Smooth muscle cell of the brain vasculature (primary cell): ENCODE results near the gene MAPKBP1.
"Not testable (repeated sequence)": the region's sequence is repeated elsewhere in the genome, so short reads cannot be mapped to it uniquely, and the experiment has no call there.

Experiments used
- DNase-seq: peaks from one replicate; pipeline ENCODE4 v3.0.0-alpha.2; 2012; ENCODE audit warnings: low read depth, low spot score

Gene MAPKBP1

GRCh38 chr15:41774062-41774881, at the start of gene MAPKBP1:
TSS of gene MAPKBP1 (plus strand) at chr15:41774484. CDS start at chr15:41775276, 792 bp downstream.
- DNase-seq: peak; percentile 96

GRCh38 chr15:41727143-41727542, 47.1 kb upstream of the MAPKBP1 start:
- no peak for DNase-seq

GRCh38 chr15:41728061-41728460, 46.2 kb upstream of the MAPKBP1 start:
- DNase-seq: not testable (repeated sequence)

GRCh38 chr15:41730543-41730942, 43.7 kb upstream of the MAPKBP1 start:
- DNase-seq: no peak

- DNase-seq: no peak
Observed at GRCh38 chr15:41732483-41732882, 41.8 kb upstream of the MAPKBP1 start.

- no peak for DNase-seq
Observed at GRCh38 chr15:41734079-41734478, 40.2 kb upstream of the MAPKBP1 start.

- DNase-seq: no peak
Observed at GRCh38 chr15:41735046-41735445, 39.2 kb upstream of the MAPKBP1 start.

- not testable (repeated sequence) for DNase-seq
Observed at GRCh38 chr15:41735492-41735891, 38.8 kb upstream of the MAPKBP1 start.

GRCh38 chr15:41746802-41747201, 27.5 kb upstream of the MAPKBP1 start:
- DNase-seq: no peak

GRCh38 chr15:41756198-41756597, 18.1 kb upstream of the MAPKBP1 start:
- no peak for DNase-seq

- no peak for DNase-seq
Observed at GRCh38 chr15:41772720-41773331, 1.5 kb upstream of the MAPKBP1 start.

- DNase-seq: no peak
Observed at GRCh38 chr15:41773332-41773728, 954 bp upstream of the MAPKBP1 start.

GRCh38 chr15:41773729-41774061, 589 bp upstream of the MAPKBP1 start:
- DNase-seq: no peak

- DNase-seq: no peak
Observed at GRCh38 chr15:41774882-41775417, 666 bp downstream of the MAPKBP1 start.

GRCh38 chr15:41775651-41776050, 1.4 kb downstream of the MAPKBP1 start:
- no peak for DNase-seq

GRCh38 chr15:41777421-41777973, 3.2 kb downstream of the MAPKBP1 start:
- DNase-seq: no peak

- DNase-seq: no peak
Observed at GRCh38 chr15:41778521-41778920, 4.2 kb downstream of the MAPKBP1 start.

- DNase-seq: no peak
Observed at GRCh38 chr15:41779662-41780157, 5.4 kb downstream of the MAPKBP1 start.

- no peak for DNase-seq
Observed at GRCh38 chr15:41780266-41780665, 6.0 kb downstream of the MAPKBP1 start.

- no peak for DNase-seq
Observed at GRCh38 chr15:41780727-41781126, 6.4 kb downstream of the MAPKBP1 start.

GRCh38 chr15:41782371-41783282, 8.3 kb downstream of the MAPKBP1 start:
- no peak for DNase-seq
